HEK293 (cell line): ENCODE data around the gene PKNOX2.

ENCODE experiments used
- CTCF ChIA-PET: fragments of 350-600 bp; formaldehyde crosslinking; extraction: SDS; loops from one replicate; lab custom pipeline; 2021; ENCODE audit warnings: antibody characterized with exemption; lab: Yijun Ruan, JAX
- POLR2A ChIA-PET: fragments of 300-600 bp; formaldehyde crosslinking; extraction: SDS; loops from one replicate; lab custom pipeline; 2020; ENCODE audit warnings: antibody characterized with exemption, inconsistent platforms; lab: Yijun Ruan, JAX
- H3K27ac ChIP-seq: fragments of 200-500 bp; sonication (Bioruptor generic); 2 replicates; pipeline ENCODE4 v1.5.1; 2014; ENCODE audit warnings: low read depth, low read length, control low read depth, inconsistent platforms; ENCODE audit errors: extremely low read depth
- H3K36me3 ChIP-seq, 2 experiments: fragments of 200-500 bp in 1 of 2; sonication (Bioruptor generic) in 1 of 2; 1 replicate in 1 of 2; 2 replicates in 1 of 2; pipeline ENCODE4 v1.5.1; 2014 to 2017; ENCODE audit warnings: inconsistent platforms in 2 of 2, low read length in 2 of 2; ENCODE audit not compliant: control insufficient read depth in 2 of 2, insufficient read depth in 1 of 2
- H3K4me1 ChIP-seq: fragments of 200-500 bp; sonication (Bioruptor generic); 2 replicates; pipeline ENCODE4 v1.5.1; 2014; ENCODE audit warnings: mild to moderate bottlenecking, low read length, inconsistent platforms; ENCODE audit not compliant: control insufficient read depth, insufficient read depth
- H3K4me3 ChIP-seq: 2 replicates; pipeline ENCODE4 v1.5.1; 2011; ENCODE audit warnings: low read depth, mild to moderate bottlenecking, control low read depth, low read length, moderate library complexity
- H3K9me3 ChIP-seq: fragments of 200-500 bp; sonication (Bioruptor generic); 2 replicates; pipeline ENCODE4 v1.5.1; 2014; ENCODE audit warnings: low read depth, low read length, inconsistent platforms; ENCODE audit not compliant: control insufficient read depth, insufficient read depth
- FEZF1 ChIP-seq: fragments of 450-650 bp; formaldehyde crosslinking; IDR thresholded peaks from 2 replicates; pipeline ENCODE4 v1.5.1; 2016; ENCODE audit warnings: missing biosample characterization, missing genetic modification characterization
- GLI4 ChIP-seq: fragments of 450-650 bp; formaldehyde crosslinking; IDR thresholded peaks from 2 replicates; pipeline ENCODE4 v1.5.1; 2016; ENCODE audit warnings: missing biosample characterization, missing genetic modification characterization
- KLF1 ChIP-seq: fragments of 450-650 bp; formaldehyde crosslinking; IDR thresholded peaks from 2 replicates; pipeline ENCODE4 v1.5.1; 2016; ENCODE audit warnings: missing biosample characterization, missing genetic modification characterization
- KLF8 ChIP-seq: fragments of 450-650 bp; formaldehyde crosslinking; IDR thresholded peaks from 2 replicates; pipeline ENCODE4 v1.5.1; 2016; ENCODE audit warnings: missing biosample characterization, missing genetic modification characterization
- PRDM2 ChIP-seq: fragments of 450-650 bp; formaldehyde crosslinking; IDR thresholded peaks from 2 replicates; pipeline ENCODE4 v1.5.1; 2016; ENCODE audit warnings: missing biosample characterization, missing genetic modification characterization, borderline replicate concordance
- RBAK ChIP-seq: fragments of 450-650 bp; formaldehyde crosslinking; IDR thresholded peaks from 2 replicates; pipeline ENCODE4 v1.5.1; 2016; ENCODE audit warnings: missing biosample characterization, missing genetic modification characterization
- SALL2 ChIP-seq: fragments of 450-650 bp; formaldehyde crosslinking; IDR thresholded peaks from 2 replicates; pipeline ENCODE4 v1.5.0; 2017; ENCODE audit warnings: missing biosample characterization, mild to moderate bottlenecking, missing genetic modification characterization, borderline replicate concordance
- SCRT2 ChIP-seq: fragments of 450-650 bp; formaldehyde crosslinking; IDR thresholded peaks from 2 replicates; pipeline ENCODE4 v1.5.1; 2016; ENCODE audit warnings: missing biosample characterization, missing genetic modification characterization
- SETDB1 ChIP-seq: IDR thresholded peaks from one replicate; pipeline ENCODE4 v1.6.1; 2017; ENCODE audit warnings: mild to moderate bottlenecking, low read length, moderate library complexity, mixed read lengths; ENCODE audit not compliant: insufficient read length
- ZBTB17 ChIP-seq: fragments of 450-650 bp; formaldehyde crosslinking; IDR thresholded peaks from 2 replicates; pipeline ENCODE4 v1.5.1; 2016; ENCODE audit warnings: missing biosample characterization, missing genetic modification characterization
- ZFP37 ChIP-seq: fragments of 450-650 bp; formaldehyde crosslinking; IDR thresholded peaks from 2 replicates; pipeline ENCODE4 v1.5.1; 2016; ENCODE audit warnings: missing biosample characterization, missing genetic modification characterization
- ZIC2 ChIP-seq: fragments of 450-650 bp; formaldehyde crosslinking; IDR thresholded peaks from 2 replicates; pipeline ENCODE4 v1.5.1; 2016; ENCODE audit warnings: missing biosample characterization, missing genetic modification characterization
- ZNF341 ChIP-seq: fragments of 450-650 bp; formaldehyde crosslinking; IDR thresholded peaks from 2 replicates; pipeline ENCODE4; 2016; ENCODE audit warnings: low read depth, missing biosample characterization, missing genetic modification characterization
- ZNF561 ChIP-seq: fragments of 450-650 bp; IDR thresholded peaks from 2 replicates; pipeline ENCODE4 v1.5.1; 2018; ENCODE audit warnings: missing biosample characterization, missing genetic modification characterization, borderline replicate concordance
- ZNF664 ChIP-seq: fragments of 450-650 bp; formaldehyde crosslinking; IDR thresholded peaks from 2 replicates; pipeline ENCODE4 v1.5.1; 2016; ENCODE audit warnings: missing biosample characterization, missing genetic modification characterization
- ZNF704 ChIP-seq: fragments of 450-650 bp; formaldehyde crosslinking; IDR thresholded peaks from 2 replicates; pipeline ENCODE4 v1.5.1; 2016; ENCODE audit warnings: missing biosample characterization, missing genetic modification characterization
- TF ChIP-seq, protein P1 (sequence below): fragments of 450-650 bp; formaldehyde crosslinking; IDR thresholded peaks from 2 replicates; pipeline ENCODE4 v1.5.1; 2016; ENCODE audit warnings: missing biosample characterization, missing genetic modification characterization
- TF ChIP-seq, protein P2 (sequence below): fragments of 450-650 bp; formaldehyde crosslinking; IDR thresholded peaks from 2 replicates; pipeline ENCODE4 v1.5.1; 2016; ENCODE audit warnings: missing biosample characterization, missing genetic modification characterization

Gene PKNOX2

DNA sequence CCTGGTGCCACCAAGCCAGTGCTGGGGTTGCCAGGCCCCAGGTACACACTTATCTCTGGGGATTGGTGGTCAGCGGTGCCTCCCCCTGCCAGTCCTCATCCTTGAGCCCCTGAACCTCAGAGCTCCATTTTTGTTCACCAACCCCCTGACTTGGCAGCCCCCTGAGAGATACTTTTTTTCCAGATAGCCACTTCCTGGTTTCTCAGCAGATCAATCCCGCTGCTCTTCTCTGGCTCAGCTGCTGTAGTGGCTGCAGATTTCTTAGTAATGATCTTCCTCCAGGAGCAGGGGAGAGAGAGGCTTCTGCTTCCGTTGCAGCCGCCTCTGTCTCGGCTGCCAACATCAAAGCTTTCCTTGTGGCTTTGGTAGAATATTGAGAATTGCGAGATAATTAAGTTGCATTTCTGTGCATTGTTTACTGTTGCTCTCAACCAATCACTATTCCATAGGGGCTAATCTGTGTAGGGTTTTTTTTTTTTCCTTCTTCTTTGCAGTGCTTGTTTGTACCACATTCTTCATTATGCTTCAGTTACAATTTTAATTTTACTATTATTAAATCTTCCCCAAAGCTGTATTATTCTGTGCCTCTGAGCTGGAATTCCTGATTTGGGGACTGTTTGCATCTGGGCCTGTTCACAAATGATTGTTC lies 92.1 kb downstream of the PKNOX2 start (continued):
- TF ChIP-seq PRDM2 (no peak), GLI4 (tag by site-specific recombination) (no peak), SALL2 (tag by site-specific recombination) (no peak), ZFP37 (tag by site-specific recombination) (no peak), ZIC2 (tag by site-specific recombination) (no peak), SCRT2 (tag by site-specific recombination) (no peak)

GRCh38 chr11:125257190-125257579 lies 92.6 kb downstream of the PKNOX2 start:
- Histone ChIP-seq H3K4me1 (no peaks in the 10 kb centered on the region), H3K9me3 (no peaks in the 10 kb centered on the region), H3K36me3 (peaks cover 0 to 4% of the 10 kb centered on the region in 2 experiments; a peak in 1 of 3 replicates), H3K27ac (no peak overlapping the region)
- no peak for TF ChIP-seq FEZF1 (tag by site-specific recombination)
- no peak for TF ChIP-seq KLF1 (tag by site-specific recombination)
- no peak for TF ChIP-seq ZBTB17 (tag by site-specific recombination)
- no peak for TF ChIP-seq ZNF704 (tag by site-specific recombination)
- no peak for TF ChIP-seq ZNF341 (tag by site-specific recombination)
- TF ChIP-seq SETDB1, result no peak
- TF ChIP-seq, protein P1, sequence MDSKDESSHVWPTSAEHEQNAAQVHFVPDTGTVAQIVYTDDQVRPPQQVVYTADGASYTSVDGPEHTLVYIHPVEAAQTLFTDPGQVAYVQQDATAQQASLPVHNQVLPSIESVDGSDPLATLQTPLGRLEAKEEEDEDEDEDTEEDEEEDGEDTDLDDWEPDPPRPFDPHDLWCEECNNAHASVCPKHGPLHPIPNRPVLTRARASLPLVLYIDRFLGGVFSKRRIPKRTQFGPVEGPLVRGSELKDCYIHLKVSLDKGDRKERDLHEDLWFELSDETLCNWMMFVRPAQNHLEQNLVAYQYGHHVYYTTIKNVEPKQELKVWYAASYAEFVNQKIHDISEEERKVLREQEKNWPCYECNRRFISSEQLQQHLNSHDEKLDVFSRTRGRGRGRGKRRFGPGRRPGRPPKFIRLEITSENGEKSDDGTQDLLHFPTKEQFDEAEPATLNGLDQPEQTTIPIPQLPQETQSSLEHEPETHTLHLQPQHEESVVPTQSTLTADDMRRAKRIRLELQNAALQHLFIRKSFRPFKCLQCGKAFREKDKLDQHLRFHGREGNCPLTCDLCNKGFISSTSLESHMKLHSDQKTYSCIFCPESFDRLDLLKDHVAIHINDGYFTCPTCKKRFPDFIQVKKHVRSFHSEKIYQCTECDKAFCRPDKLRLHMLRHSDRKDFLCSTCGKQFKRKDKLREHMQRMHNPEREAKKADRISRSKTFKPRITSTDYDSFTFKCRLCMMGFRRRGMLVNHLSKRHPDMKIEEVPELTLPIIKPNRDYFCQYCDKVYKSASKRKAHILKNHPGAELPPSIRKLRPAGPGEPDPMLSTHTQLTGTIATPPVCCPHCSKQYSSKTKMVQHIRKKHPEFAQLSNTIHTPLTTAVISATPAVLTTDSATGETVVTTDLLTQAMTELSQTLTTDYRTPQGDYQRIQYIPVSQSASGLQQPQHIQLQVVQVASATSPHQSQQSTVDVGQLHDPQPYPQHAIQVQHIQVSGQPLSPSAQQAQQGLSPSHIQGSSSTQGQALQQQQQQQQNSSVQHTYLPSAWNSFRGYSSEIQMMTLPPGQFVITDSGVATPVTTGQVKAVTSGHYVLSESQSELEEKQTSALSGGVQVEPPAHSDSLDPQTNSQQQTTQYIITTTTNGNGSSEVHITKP, result no peak
- TF ChIP-seq ZNF561, result no peak
- TF ChIP-seq, protein P2, sequence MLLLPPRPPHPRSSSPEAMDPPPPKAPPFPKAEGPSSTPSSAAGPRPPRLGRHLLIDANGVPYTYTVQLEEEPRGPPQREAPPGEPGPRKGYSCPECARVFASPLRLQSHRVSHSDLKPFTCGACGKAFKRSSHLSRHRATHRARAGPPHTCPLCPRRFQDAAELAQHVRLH, result no peak
- TF ChIP-seq KLF8 (tag by site-specific recombination), result no peak
- no peak for TF ChIP-seq ZNF664 (tag by site-specific recombination)
- no peak for TF ChIP-seq RBAK
- TF ChIP-seq, all 188 proteins: peak for 0
- H3K4me3 ChIP-seq, result no peak overlapping the region
- CTCF ChIA-PET, result interaction anchor here (0.6 to 0.9 kb wide), 2 partner anchors 24 to 29 kb away, joined by 3 read pairs; no protein-coding TSS in a partner anchor
- POLR2A ChIA-PET, result no interaction called here
